ENCODE data around the gene CORO2A.
A peak's percentile ranks its signal among the peaks of the same experiment; 100 is the strongest.
"Not testable (repeated sequence)": the region's sequence is repeated elsewhere in the genome, so short reads cannot be mapped to it uniquely, and the experiment has no call there.

The CORO2A gene

DNA sequence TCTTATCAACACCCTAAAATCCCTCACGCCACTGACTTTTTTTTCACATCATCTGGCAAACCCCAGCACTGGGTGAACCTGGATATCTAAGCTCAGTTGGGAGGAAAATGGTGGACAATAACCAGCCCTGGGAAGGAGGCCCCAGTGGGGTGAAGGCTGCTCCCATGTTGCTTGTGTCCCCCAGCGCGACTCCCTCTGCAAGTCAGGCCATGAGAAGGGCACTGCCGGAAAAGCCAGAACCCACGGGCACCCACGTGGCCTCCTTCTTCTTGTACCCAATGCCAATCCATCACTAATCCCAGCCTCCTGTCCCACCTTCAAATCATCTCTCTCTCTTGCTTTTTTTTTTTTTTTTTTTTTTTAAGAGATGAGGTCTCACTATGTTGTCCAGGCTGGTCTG lies 11.4 kb downstream of the CORO2A start:
- peaks cover 27% of the 10 kb centered on the region for H3K4me1 ChIP-seq (ENCODE audit: control insufficient read depth, insufficient read depth, low read length)
- no peaks in the 10 kb centered on the region for H3K9me3 ChIP-seq (ENCODE audit: control insufficient read depth, insufficient read depth, low read depth, low read length)
- H3K4me3 ChIP-seq (ENCODE audit: low read depth, low read length): no peak overlapping the region
- H3K9ac ChIP-seq (ENCODE audit: low read length): no peak overlapping the region
- no peaks in the 10 kb centered on the region for H3K36me3 ChIP-seq (ENCODE audit: control insufficient read depth, insufficient read depth, low read length)
- H3K27ac ChIP-seq (ENCODE audit: low read depth, low read length): no peak overlapping the region
- H3K27me3 ChIP-seq (ENCODE audit: control insufficient read depth, insufficient read depth, low read length): no peaks in the 10 kb centered on the region

DNA sequence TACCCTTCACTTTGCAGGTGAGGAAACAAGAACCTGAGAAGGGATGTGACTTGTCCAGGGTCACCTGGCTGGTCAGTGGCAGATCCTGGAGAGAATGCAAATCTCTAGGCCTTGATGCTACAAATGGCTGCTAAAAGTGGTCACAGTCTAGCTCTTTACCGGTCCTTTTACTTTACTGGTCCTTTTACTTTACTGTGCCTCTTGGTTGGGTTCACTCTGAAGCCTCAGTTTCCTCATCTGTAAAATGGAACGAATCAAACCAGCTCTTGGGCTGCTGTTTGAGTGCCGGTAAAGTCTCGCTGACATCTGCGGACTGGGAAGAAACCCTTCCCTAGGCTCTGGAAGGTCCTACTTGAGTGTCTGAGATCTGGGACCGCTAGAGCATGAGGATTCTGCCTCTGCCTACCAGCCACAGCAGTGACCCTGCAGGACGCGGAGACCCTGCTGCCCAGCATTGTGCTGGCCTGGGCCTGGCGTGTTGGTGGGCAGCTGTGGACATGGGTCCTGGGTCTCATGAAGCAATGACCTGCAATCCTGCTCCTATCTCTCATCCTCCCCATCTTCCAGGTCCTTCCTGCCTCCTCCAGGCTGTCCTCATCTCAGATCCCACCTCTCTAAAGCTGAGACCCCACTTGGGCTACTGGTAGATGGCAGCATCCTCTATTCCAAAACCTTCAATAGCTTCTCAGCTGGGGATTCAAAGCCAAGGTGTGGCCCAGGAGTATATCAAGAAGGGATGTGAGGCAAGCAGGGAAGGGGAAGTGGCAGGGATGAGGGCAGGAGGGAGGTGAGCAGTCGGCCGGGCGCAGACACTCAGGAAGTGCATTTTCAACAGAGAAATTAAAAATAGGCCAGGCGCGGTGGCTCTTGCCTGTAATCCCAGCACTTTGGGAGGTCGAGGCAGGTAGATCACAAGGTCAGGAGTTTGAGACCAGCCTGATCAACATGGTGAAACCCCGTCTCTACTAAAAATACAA lies 13.3 kb downstream of the CORO2A start:
- no peak overlapping the region for H3K9ac ChIP-seq (ENCODE audit: low read length)

GRCh38 chr9:98176391-98177259 lies 15.8 kb downstream of the CORO2A start:
- Histone ChIP-seq H3K4me3 (ENCODE audit: low read depth, low read length) (no peak overlapping the region), H3K27me3 (ENCODE audit: control insufficient read depth, insufficient read depth, low read length) (no peaks in the 10 kb centered on the region), H3K4me1 (ENCODE audit: control insufficient read depth, insufficient read depth, low read length) (peaks cover 48% of the 10 kb centered on the region), H3K36me3 (ENCODE audit: control insufficient read depth, insufficient read depth, low read length) (no peaks in the 10 kb centered on the region), H3K27ac (ENCODE audit: low read depth, low read length) (no peak overlapping the region), H3K9me3 (ENCODE audit: control insufficient read depth, insufficient read depth, low read depth, low read length) (no peaks in the 10 kb centered on the region), H3K9ac (ENCODE audit: low read length) (no peak overlapping the region)

More for the DNA sequence above, 13.3 kb downstream of the CORO2A start:
- no peaks in the 10 kb centered on the region for H3K9me3 ChIP-seq (ENCODE audit: control insufficient read depth, insufficient read depth, low read depth, low read length)
- H3K27me3 ChIP-seq (ENCODE audit: control insufficient read depth, insufficient read depth, low read length): no peaks in the 10 kb centered on the region
- H3K4me3 ChIP-seq (ENCODE audit: low read depth, low read length): no peak overlapping the region
- H3K27ac ChIP-seq (ENCODE audit: low read depth, low read length): no peak overlapping the region
- H3K4me1 ChIP-seq (ENCODE audit: control insufficient read depth, insufficient read depth, low read length): peaks cover 42% of the 10 kb centered on the region
- no peaks in the 10 kb centered on the region for H3K36me3 ChIP-seq (ENCODE audit: control insufficient read depth, insufficient read depth, low read length)

DNA sequence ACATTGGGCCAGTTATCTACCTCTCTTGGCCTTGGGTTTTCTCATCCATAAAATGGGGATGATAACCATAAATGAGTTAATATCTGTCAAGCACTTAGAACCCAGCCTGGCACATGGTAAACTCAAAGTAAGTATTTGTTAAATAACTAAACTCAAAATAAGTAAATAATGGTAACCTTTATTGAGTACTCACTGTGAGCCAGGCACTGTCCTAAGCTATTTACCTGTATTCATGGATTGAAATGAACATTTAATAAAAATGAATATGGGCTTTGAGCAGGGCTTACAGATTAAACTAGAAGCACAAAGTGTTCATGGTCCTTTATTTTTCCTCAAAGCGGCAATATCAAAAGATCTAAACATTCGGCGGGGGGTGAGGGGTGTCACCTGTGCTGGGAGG lies 16.7 kb downstream of the CORO2A start:
- H3K9ac ChIP-seq (ENCODE audit: low read length): no peak overlapping the region
- no peaks in the 10 kb centered on the region for H3K9me3 ChIP-seq (ENCODE audit: control insufficient read depth, insufficient read depth, low read depth, low read length)
- no peaks in the 10 kb centered on the region for H3K27me3 ChIP-seq (ENCODE audit: control insufficient read depth, insufficient read depth, low read length)
- H3K27ac ChIP-seq (ENCODE audit: low read depth, low read length): no peak overlapping the region
- peaks cover 52% of the 10 kb centered on the region for H3K4me1 ChIP-seq (ENCODE audit: control insufficient read depth, insufficient read depth, low read length)
- H3K36me3 ChIP-seq (ENCODE audit: control insufficient read depth, insufficient read depth, low read length): no peaks in the 10 kb centered on the region
- no peak overlapping the region for H3K4me3 ChIP-seq (ENCODE audit: low read depth, low read length)

DNA sequence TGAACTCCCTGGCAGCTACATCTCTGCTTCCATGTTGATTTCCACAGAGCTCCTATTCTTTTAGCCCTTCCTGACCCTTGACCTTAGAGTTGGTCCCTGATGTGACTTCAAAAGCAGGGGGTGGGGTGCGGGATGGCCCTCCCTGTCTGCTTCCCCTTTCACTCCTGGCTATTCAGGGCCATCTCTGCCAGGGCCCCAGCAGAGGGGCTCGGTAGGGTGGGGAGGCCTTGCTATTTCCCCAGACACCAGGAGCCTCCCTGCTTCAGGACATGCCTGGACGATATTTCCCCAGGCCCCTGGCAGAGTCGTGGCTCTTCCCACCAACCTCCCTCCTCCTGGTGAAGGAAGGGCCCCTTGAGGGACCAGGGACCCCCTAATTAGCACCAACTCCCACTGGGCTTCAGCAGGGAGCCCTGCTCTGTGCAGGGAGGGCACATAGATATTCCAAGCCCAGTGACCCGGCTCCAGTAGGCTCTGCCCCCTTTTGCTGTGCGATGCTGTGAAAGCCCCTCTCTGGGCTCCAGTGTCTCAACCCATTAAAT lies 17.3 kb downstream of the CORO2A start:
- no peak overlapping the region for H3K4me3 ChIP-seq (ENCODE audit: low read depth, low read length)
- no peak overlapping the region for H3K9ac ChIP-seq (ENCODE audit: low read length)
- no peaks in the 10 kb centered on the region for H3K9me3 ChIP-seq (ENCODE audit: control insufficient read depth, insufficient read depth, low read depth, low read length)
- peaks cover 49% of the 10 kb centered on the region for H3K4me1 ChIP-seq (ENCODE audit: control insufficient read depth, insufficient read depth, low read length)
- no peaks in the 10 kb centered on the region for H3K27me3 ChIP-seq (ENCODE audit: control insufficient read depth, insufficient read depth, low read length)
- no peaks in the 10 kb centered on the region for H3K36me3 ChIP-seq (ENCODE audit: control insufficient read depth, insufficient read depth, low read length)
- H3K27ac ChIP-seq (ENCODE audit: low read depth, low read length): peak overlapping the region; percentile 56; the same call in 1 of the 2 replicates

- not testable (repeated sequence) for H3K9me3 ChIP-seq (ENCODE audit: control insufficient read depth, insufficient read depth, low read depth, low read length); H3K9ac ChIP-seq (ENCODE audit: low read length); H3K27me3 ChIP-seq (ENCODE audit: control insufficient read depth, insufficient read depth, low read length); H3K4me3 ChIP-seq (ENCODE audit: low read depth, low read length); H3K36me3 ChIP-seq (ENCODE audit: control insufficient read depth, insufficient read depth, low read length)
- Histone ChIP-seq H3K4me1 (ENCODE audit: control insufficient read depth, insufficient read depth, low read length) (peaks cover 52% of the 10 kb centered on the region), H3K27ac (ENCODE audit: low read depth, low read length) (0 out of 2 replicates have a peak overlapping the region, but pooled peaks have one; percentile 56)
Measured at GRCh38 chr9:98174502-98174918, 17.9 kb downstream of the CORO2A start.

DNA sequence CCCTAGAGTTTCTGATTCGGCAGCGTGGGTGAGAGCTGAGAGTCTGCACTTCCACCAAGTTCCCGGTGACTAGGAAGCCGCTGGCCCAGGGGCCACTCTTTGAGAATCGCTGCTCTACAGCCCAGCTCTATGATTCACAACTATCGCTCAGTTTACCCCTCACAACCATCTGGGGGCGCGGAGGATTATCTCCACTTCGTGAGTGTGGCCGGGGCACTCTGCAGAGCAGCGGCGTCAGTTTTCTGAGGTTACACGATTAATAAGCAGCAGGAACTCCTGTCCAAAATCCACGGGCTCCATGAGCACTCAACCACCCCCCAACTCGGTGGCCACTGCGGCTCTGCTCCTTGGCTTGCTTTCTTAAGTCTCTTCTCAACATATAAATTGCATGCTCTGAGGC lies 19.3 kb downstream of the CORO2A start:
- Histone ChIP-seq H3K27ac (ENCODE audit: low read depth, low read length) (no peak overlapping the region), H3K9me3 (ENCODE audit: control insufficient read depth, insufficient read depth, low read depth, low read length) (no peaks in the 10 kb centered on the region), H3K4me3 (ENCODE audit: low read depth, low read length) (no peak overlapping the region), H3K9ac (ENCODE audit: low read length) (no peak overlapping the region), H3K36me3 (ENCODE audit: control insufficient read depth, insufficient read depth, low read length) (no peaks in the 10 kb centered on the region), H3K27me3 (ENCODE audit: control insufficient read depth, insufficient read depth, low read length) (no peaks in the 10 kb centered on the region), H3K4me1 (ENCODE audit: control insufficient read depth, insufficient read depth, low read length) (peaks cover 64% of the 10 kb centered on the region)

- no peak overlapping the region for H3K4me3 ChIP-seq (ENCODE audit: low read depth, low read length)
- no peak overlapping the region for H3K27ac ChIP-seq (ENCODE audit: low read depth, low read length)
- peaks cover 66% of the 10 kb centered on the region for H3K4me1 ChIP-seq (ENCODE audit: control insufficient read depth, insufficient read depth, low read length)
- H3K9ac ChIP-seq (ENCODE audit: low read length): no peak overlapping the region
- no peaks in the 10 kb centered on the region for H3K9me3 ChIP-seq (ENCODE audit: control insufficient read depth, insufficient read depth, low read depth, low read length)
- no peaks in the 10 kb centered on the region for H3K27me3 ChIP-seq (ENCODE audit: control insufficient read depth, insufficient read depth, low read length)
- no peaks in the 10 kb centered on the region for H3K36me3 ChIP-seq (ENCODE audit: control insufficient read depth, insufficient read depth, low read length)
Measured at GRCh38 chr9:98172604-98173003, 19.8 kb downstream of the CORO2A start.

GRCh38 chr9:98171176-98171925 lies 21.1 kb downstream of the CORO2A start:
- H3K27ac ChIP-seq (ENCODE audit: low read depth, low read length): no peak overlapping the region
- H3K9me3 ChIP-seq (ENCODE audit: control insufficient read depth, insufficient read depth, low read depth, low read length): no peaks in the 10 kb centered on the region
- no peaks in the 10 kb centered on the region for H3K36me3 ChIP-seq (ENCODE audit: control insufficient read depth, insufficient read depth, low read length)
- peaks cover 59% of the 10 kb centered on the region for H3K4me1 ChIP-seq (ENCODE audit: control insufficient read depth, insufficient read depth, low read length)
- no peak overlapping the region for H3K9ac ChIP-seq (ENCODE audit: low read length)
- H3K27me3 ChIP-seq (ENCODE audit: control insufficient read depth, insufficient read depth, low read length): no peaks in the 10 kb centered on the region
- no peak overlapping the region for H3K4me3 ChIP-seq (ENCODE audit: low read depth, low read length)

GRCh38 chr9:98168941-98169488 lies 23.4 kb downstream of the CORO2A start:
- Histone ChIP-seq H3K36me3 (ENCODE audit: control insufficient read depth, insufficient read depth, low read length) (no peaks in the 10 kb centered on the region), H3K9me3 (ENCODE audit: control insufficient read depth, insufficient read depth, low read depth, low read length) (no peaks in the 10 kb centered on the region), H3K4me1 (ENCODE audit: control insufficient read depth, insufficient read depth, low read length) (peaks cover 45% of the 10 kb centered on the region), H3K27me3 (ENCODE audit: control insufficient read depth, insufficient read depth, low read length) (no peaks in the 10 kb centered on the region), H3K4me3 (ENCODE audit: low read depth, low read length) (no peak overlapping the region), H3K9ac (ENCODE audit: low read length) (no peak overlapping the region), H3K27ac (ENCODE audit: low read depth, low read length) (no peak overlapping the region)

Measured in HUES6 (cell line).